Measurements from ENCODE around the gene C1orf35. TPM values are rescaled to one million over a fixed set of nuclear protein-coding genes. Genes with fewer than 3 reads are reported as not detected.
A peak's percentile ranks its signal among the peaks of the same experiment; 100 is the strongest.

C1orf35 gene
- total RNA-seq, 1 donor from 2014 or later, result 12.5 TPM

GRCh38 chr1:228079013-228079412 lies 24.1 kb downstream of the C1orf35 start:
- ATAC-seq, result no peak
- intact Hi-C loops (cut with DNase I), result no loop called here
- peak; percentile 41 for DNase-seq

GRCh38 chr1:228077565-228078330 lies 25.4 kb downstream of the C1orf35 start:
- H3K27ac ChIP-seq, result no peak overlapping the region
- H3K9me3 ChIP-seq, result no peaks in the 10 kb centered on the region
- no peaks in the 10 kb centered on the region for H3K36me3 ChIP-seq
- TF ChIP-seq CTCF (IDR thresholded peaks at IDR 0.05), result no peak
- intact Hi-C loops (cut with DNase I), result no loop called here
- H3K27me3 ChIP-seq, result no peaks in the 10 kb centered on the region
- DNase-seq, result peak; percentile 54
- no peak for ATAC-seq
- no peak overlapping the region for H3K4me3 ChIP-seq
- H3K4me1 ChIP-seq, result peaks cover 10% of the 10 kb centered on the region

More at GRCh38 chr1:228079013-228079412, 24.1 kb downstream of the C1orf35 start:
- H3K36me3 ChIP-seq, result no peaks in the 10 kb centered on the region
- peaks cover 14% of the 10 kb centered on the region for H3K4me1 ChIP-seq
- no peak for TF ChIP-seq CTCF (IDR thresholded peaks at IDR 0.05)
- H3K4me3 ChIP-seq, result no peak overlapping the region
- no peaks in the 10 kb centered on the region for H3K27me3 ChIP-seq
- no peaks in the 10 kb centered on the region for H3K9me3 ChIP-seq
- no peak overlapping the region for H3K27ac ChIP-seq

GRCh38 chr1:228076796-228077430 lies 26.2 kb downstream of the C1orf35 start:
- no peak overlapping the region for H3K4me3 ChIP-seq
- TF ChIP-seq CTCF (IDR thresholded peaks at IDR 0.05), result no peak
- peak; percentile 51 for DNase-seq
- ATAC-seq, result no peak
- H3K27me3 ChIP-seq, result no peaks in the 10 kb centered on the region
- intact Hi-C loops (cut with DNase I), result no loop called here
- no peaks in the 10 kb centered on the region for H3K9me3 ChIP-seq
- H3K27ac ChIP-seq, result no peak overlapping the region
- peaks cover 10% of the 10 kb centered on the region for H3K4me1 ChIP-seq
- no peaks in the 10 kb centered on the region for H3K36me3 ChIP-seq

- peaks cover 2% of the 10 kb centered on the region for H3K4me1 ChIP-seq
- H3K27me3 ChIP-seq, result no peaks in the 10 kb centered on the region
- DNase-seq (peak; percentile 29), ATAC-seq (no peak)
- no peak overlapping the region for H3K4me3 ChIP-seq
- TF ChIP-seq CTCF (IDR thresholded peaks at IDR 0.05), result no peak
- intact Hi-C loops (cut with DNase I), result no loop called here
- no peak overlapping the region for H3K27ac ChIP-seq
- no peaks in the 10 kb centered on the region for H3K36me3 ChIP-seq
- no peaks in the 10 kb centered on the region for H3K9me3 ChIP-seq
Measured at GRCh38 chr1:228075801-228076271, 27.3 kb downstream of the C1orf35 start.

- no peak overlapping the region for H3K4me3 ChIP-seq
- intact Hi-C loops (cut with DNase I), result no loop called here
- H3K4me1 ChIP-seq, result no peaks in the 10 kb centered on the region
- H3K36me3 ChIP-seq, result no peaks in the 10 kb centered on the region
- ATAC-seq (no peak), DNase-seq (peak; percentile 61)
- no peaks in the 10 kb centered on the region for H3K9me3 ChIP-seq
- no peak for TF ChIP-seq CTCF (IDR thresholded peaks at IDR 0.05)
- no peak overlapping the region for H3K27ac ChIP-seq
- H3K27me3 ChIP-seq, result no peaks in the 10 kb centered on the region
Measured at GRCh38 chr1:228074954-228075730, 28.0 kb downstream of the C1orf35 start.
